Karpas-422 (cell line): Measurements from ENCODE around the gene MTHFR. TPM values are rescaled to one million over a fixed set of nuclear protein-coding genes. Genes with fewer than 3 reads are reported as not detected.

Experiments used
- DNase-seq: peaks from one replicate; pipeline ENCODE4 v3.0.0-alpha.2; 2015
- H2AFZ ChIP-seq: fragments of 200-600 bp; sonication (generic); 2 replicates; pipeline ENCODE4 v1.6.1; 2014; ENCODE audit warnings: antibody characterized with exemption, low read length, mixed read lengths
- H3K27ac ChIP-seq: fragments of 200-600 bp; sonication (generic); 2 replicates; pipeline ENCODE4 v1.5.1; 2014; ENCODE audit warnings: mild to moderate bottlenecking, low read length, moderate library complexity
- H3K27me3 ChIP-seq: fragments of 200-600 bp; sonication (generic); 2 replicates; pipeline ENCODE4 v1.6.1; 2014; ENCODE audit warnings: low read length, mixed read lengths
- H3K36me3 ChIP-seq: fragments of 200-600 bp; sonication (generic); 2 replicates; pipeline ENCODE4 v1.6.1; 2014; ENCODE audit warnings: low read length, mixed read lengths; ENCODE audit not compliant: insufficient read depth
- H3K4me1 ChIP-seq: fragments of 200-600 bp; sonication (generic); 2 replicates; pipeline ENCODE4 v1.6.1; 2014; ENCODE audit warnings: mild to moderate bottlenecking, low read length, mixed read lengths
- H3K4me2 ChIP-seq: fragments of 200-600 bp; sonication (generic); 2 replicates; pipeline ENCODE4 v1.6.1; 2014; ENCODE audit warnings: low read length, low read depth, mild to moderate bottlenecking; ENCODE audit not compliant: poor library complexity, severe bottlenecking
- H3K4me3 ChIP-seq: fragments of 200-600 bp; sonication (generic); 2 replicates; pipeline ENCODE4 v1.5.1; 2014; ENCODE audit warnings: mild to moderate bottlenecking, antibody characterized with exemption, low read length, mixed read lengths
- H3K79me2 ChIP-seq: fragments of 200-600 bp; sonication (generic); 2 replicates; pipeline ENCODE4 v1.6.1; 2014; ENCODE audit warnings: mild to moderate bottlenecking, low read length, mixed read lengths
- H3K9ac ChIP-seq: fragments of 200-600 bp; sonication (generic); 2 replicates; pipeline ENCODE4 v1.6.0; 2014; ENCODE audit warnings: low read length
- H3K9me2 ChIP-seq: fragments of 200-600 bp; sonication (generic), shearing (Covaris generic); replicated peaks from 2 replicates; pipeline ENCODE4 v1.6.0; 2014; ENCODE audit warnings: mild to moderate bottlenecking, low read length, moderate library complexity; ENCODE audit not compliant: insufficient read depth
- H3K9me3 ChIP-seq: fragments of 300-700, 200-600 bp; sonication (generic); 2 replicates; pipeline ENCODE4 v1.6.1; 2014; ENCODE audit warnings: low read length, mixed read lengths
- H4K20me1 ChIP-seq: fragments of 200-600 bp; sonication (generic); 2 replicates; pipeline ENCODE4 v1.6.1; 2014; ENCODE audit warnings: mild to moderate bottlenecking, antibody characterized with exemption, low read length, low read depth; ENCODE audit not compliant: insufficient read depth
- small RNA-seq: library from RNA; depleted of rRNA; stranded (forward); fragments of <200 nt; gene quantifications from one replicate; pipeline ENCODE3, GENCODE V24; 2014
- total RNA-seq: library from RNA; depleted of rRNA; stranded (reverse); fragments of >200 nt; shearing (Covaris generic); gene quantifications from 2 replicates; pipeline ENCODE4 v1.2.3, GENCODE V29; 2014; ENCODE audit warnings: low replicate concordance; rRNA removed

The MTHFR gene
- total RNA-seq, 1 experiment from 2014 or later: 32.5 TPM

- Histone ChIP-seq H3K36me3 (no peaks in the 10 kb centered on the region), H4K20me1 (peaks cover 9% of the 10 kb centered on the region; the same call in 1 of the 2 replicates), H3K79me2 (no peaks in the 10 kb centered on the region), H3K9ac (peak overlapping the region; percentile 90), H3K4me2 (peak overlapping the region; percentile 98), H3K9me3 (no peaks in the 10 kb centered on the region), H3K4me3 (peak overlapping the region; percentile 92), H2AFZ (peak overlapping the region; percentile 99), H3K4me1 (peaks cover 24% of the 10 kb centered on the region), H3K27me3 (no peaks in the 10 kb centered on the region), H3K27ac (peak overlapping the region; percentile 39), H3K9me2 (no peaks in the 10 kb centered on the region)
- DNase-seq: peak; percentile 73
Observed at GRCh38 chr1:11736746-11737639, 68.8 kb downstream of the MTHFR start.

GRCh38 chr1:11735854-11736745 lies 69.7 kb downstream of the MTHFR start, which contains the start of gene AGTRAP:
Gene AGTRAP, plus strand, starts transcription at chr1:11736136. Its CDS starts 73 bp downstream, at chr1:11736209.
- Histone ChIP-seq H3K27me3 (no peaks in the 10 kb centered on the region), H3K4me2 (peak within 1 kb of the TSS; percentile 98), H3K4me3 (peak within 1 kb of the TSS; percentile 92), H3K79me2 (no peaks in the 10 kb centered on the region), H3K4me1 (peaks cover 24% of the 10 kb centered on the region), H2AFZ (peak within 1 kb of the TSS; percentile 99), H3K9me3 (no peaks in the 10 kb centered on the region), H3K9ac (peak within 1 kb of the TSS; percentile 90), H3K27ac (peak within 1 kb of the TSS; percentile 39), H4K20me1 (peaks cover 4% of the 10 kb centered on the region; the same call in 1 of the 2 replicates), H3K9me2 (no peaks in the 10 kb centered on the region), H3K36me3 (no peaks in the 10 kb centered on the region)
- peak; percentile 95 for DNase-seq

Small RNAs within 50 kb of the gene (small RNA-seq; reads per million reads assigned to genes)
- not detected for gene RF02156
- not detected for gene RF02157
- gene RF02158: not detected

Other genes starting within 250 kb of the MTHFR start
- not detected in 2 replicates for gene FBXO2, start 151.5 kb downstream of the MTHFR start, total RNA-seq
- gene FBXO44, start 151.1 kb downstream of the MTHFR start, total RNA-seq: 0.87 TPM in 1 of 2 replicates, not detected in the other
- gene FBXO6, start 141.8 kb downstream of the MTHFR start, total RNA-seq: 0.25 and 0.60 TPM in 2 replicates
- 89.3 and 117 TPM in 2 replicates for gene MAD2L2, start 124.8 kb downstream of the MTHFR start, total RNA-seq
- not detected in 2 replicates for gene DRAXIN, start 114.3 kb downstream of the MTHFR start, total RNA-seq
- gene AGTRAP, start 69.8 kb downstream of the MTHFR start, total RNA-seq: 24.3 and 24.9 TPM in 2 replicates
- not detected in 2 replicates for gene C1orf167, start 43.8 kb downstream of the MTHFR start, total RNA-seq
- 20.0 and 22.0 TPM in 2 replicates for gene CLCN6, start 227 bp upstream of the MTHFR start, total RNA-seq
- not detected in 2 replicates for gene NPPA, start 41.8 kb upstream of the MTHFR start, total RNA-seq
- gene NPPB, start 53.0 kb upstream of the MTHFR start, total RNA-seq: not detected in 2 replicates
- 48.4 and 94.6 TPM in 2 replicates for gene KIAA2013, start 120.5 kb upstream of the MTHFR start, total RNA-seq
- 35.9 and 55.3 TPM in 2 replicates for gene PLOD1, start 128.8 kb upstream of the MTHFR start, total RNA-seq
- gene MFN2, start 174.5 kb upstream of the MTHFR start, total RNA-seq: 26.9 and 34.1 TPM in 2 replicates
- 33.8 and 66.1 TPM in 2 replicates for gene MIIP, start 213.5 kb upstream of the MTHFR start, total RNA-seq